ENCODE data around the gene HEMGN. TPM values are rescaled to one million over a fixed set of nuclear protein-coding genes. Genes with fewer than 3 reads are reported as not detected.

Gene HEMGN
- total and polyA plus RNA-seq, 2 of the 13 experiments (the other 11 are each of a cell fraction or from before 2014, with no cell fraction given): not detected

DNA sequence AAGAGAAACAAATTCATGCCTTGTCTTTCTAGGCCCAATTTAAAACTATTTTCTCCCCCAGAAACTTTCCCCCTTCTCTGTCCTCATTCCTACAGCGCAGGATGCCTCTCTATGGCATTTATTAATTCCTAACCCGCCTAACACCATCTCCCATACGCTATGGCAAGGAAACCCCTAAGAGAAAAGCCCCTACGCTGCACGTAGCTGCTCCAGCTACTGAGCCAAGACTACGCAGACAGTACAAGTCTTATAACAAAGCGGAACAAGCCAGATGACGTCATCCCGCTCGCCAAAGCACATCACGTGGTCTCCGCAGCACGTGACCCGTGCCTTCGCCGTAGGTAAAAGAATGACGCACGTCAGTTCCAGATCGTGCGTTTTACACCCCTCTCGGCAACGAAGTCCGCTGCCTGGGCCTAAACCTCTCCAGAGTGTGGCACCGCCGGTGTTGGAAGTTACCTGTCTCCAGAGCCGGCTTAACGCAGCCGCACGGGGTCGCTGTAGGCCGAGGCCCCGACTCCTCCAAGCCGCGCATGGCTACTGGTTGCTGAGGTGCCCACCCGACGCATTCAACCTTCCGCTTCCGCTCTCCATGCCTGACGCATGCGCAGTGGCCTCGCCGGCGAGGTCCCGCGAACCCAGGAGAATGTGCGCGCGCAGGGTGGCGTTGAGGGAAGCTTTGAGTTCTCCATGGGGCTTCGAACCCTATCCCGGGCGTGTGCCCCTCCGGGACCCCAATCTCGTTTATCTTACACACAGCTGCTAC lies 15.8 kb downstream of the HEMGN start, which contains the start of gene TRMO (continued):
- TF ChIP-seq, protein P1, sequence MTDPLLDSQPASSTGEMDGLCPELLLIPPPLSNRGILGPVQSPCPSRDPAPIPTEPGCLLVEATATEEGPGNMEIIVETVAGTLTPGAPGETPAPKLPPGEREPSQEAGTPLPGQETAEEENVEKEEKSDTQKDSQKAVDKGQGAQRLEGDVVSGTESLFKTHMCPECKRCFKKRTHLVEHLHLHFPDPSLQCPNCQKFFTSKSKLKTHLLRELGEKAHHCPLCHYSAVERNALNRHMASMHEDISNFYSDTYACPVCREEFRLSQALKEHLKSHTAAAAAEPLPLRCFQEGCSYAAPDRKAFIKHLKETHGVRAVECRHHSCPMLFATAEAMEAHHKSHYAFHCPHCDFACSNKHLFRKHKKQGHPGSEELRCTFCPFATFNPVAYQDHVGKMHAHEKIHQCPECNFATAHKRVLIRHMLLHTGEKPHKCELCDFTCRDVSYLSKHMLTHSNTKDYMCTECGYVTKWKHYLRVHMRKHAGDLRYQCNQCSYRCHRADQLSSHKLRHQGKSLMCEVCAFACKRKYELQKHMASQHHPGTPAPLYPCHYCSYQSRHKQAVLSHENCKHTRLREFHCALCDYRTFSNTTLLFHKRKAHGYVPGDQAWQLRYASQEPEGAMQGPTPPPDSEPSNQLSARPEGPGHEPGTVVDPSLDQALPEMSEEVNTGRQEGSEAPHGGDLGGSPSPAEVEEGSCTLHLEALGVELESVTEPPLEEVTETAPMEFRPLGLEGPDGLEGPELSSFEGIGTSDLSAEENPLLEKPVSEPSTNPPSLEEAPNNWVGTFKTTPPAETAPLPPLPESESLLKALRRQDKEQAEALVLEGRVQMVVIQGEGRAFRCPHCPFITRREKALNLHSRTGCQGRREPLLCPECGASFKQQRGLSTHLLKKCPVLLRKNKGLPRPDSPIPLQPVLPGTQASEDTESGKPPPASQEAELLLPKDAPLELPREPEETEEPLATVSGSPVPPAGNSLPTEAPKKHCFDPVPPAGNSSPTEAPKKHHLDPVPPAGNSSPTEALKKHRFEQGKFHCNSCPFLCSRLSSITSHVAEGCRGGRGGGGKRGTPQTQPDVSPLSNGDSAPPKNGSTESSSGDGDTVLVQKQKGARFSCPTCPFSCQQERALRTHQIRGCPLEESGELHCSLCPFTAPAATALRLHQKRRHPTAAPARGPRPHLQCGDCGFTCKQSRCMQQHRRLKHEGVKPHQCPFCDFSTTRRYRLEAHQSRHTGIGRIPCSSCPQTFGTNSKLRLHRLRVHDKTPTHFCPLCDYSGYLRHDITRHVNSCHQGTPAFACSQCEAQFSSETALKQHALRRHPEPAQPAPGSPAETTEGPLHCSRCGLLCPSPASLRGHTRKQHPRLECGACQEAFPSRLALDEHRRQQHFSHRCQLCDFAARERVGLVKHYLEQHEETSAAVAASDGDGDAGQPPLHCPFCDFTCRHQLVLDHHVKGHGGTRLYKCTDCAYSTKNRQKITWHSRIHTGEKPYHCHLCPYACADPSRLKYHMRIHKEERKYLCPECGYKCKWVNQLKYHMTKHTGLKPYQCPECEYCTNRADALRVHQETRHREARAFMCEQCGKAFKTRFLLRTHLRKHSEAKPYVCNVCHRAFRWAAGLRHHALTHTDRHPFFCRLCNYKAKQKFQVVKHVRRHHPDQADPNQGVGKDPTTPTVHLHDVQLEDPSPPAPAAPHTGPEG (CRISPR knock-in tag; IDR thresholded peaks at IDR 0.05): peak; percentile 75
- TF ChIP-seq FOSL2 (CRISPR knock-in tag; IDR thresholded peaks at IDR 0.05): peak; percentile 94
- peak; percentile 86; the same call in 1 of the 2 replicates for TF ChIP-seq SP4 (CRISPR knock-in tag; IDR thresholded peaks at IDR 0.05)
- 0 out of 2 replicates have a peak, but pooled peaks have one; percentile 57 for TF ChIP-seq ZNF557 (CRISPR knock-in tag; IDR thresholded peaks at IDR 0.05)
- no peak for TF ChIP-seq SRF (IDR thresholded peaks at IDR 0.05; ENCODE audit: low read depth, low read length)
- TF ChIP-seq ZBTB37 (CRISPR knock-in tag; IDR thresholded peaks at IDR 0.05): peak; percentile 75
- TF ChIP-seq POLR2AphosphoS5 (IDR thresholded peaks at IDR 0.05; ENCODE audit: low read depth, low read length): peak; percentile 89
- no peak for TF ChIP-seq CBFB (CRISPR knock-in tag; IDR thresholded peaks at IDR 0.05)
- no peak for TF ChIP-seq TRIM24 (CRISPR knock-in tag; IDR thresholded peaks at IDR 0.05)
- no peak for TF ChIP-seq SP5 (CRISPR knock-in tag; IDR thresholded peaks at IDR 0.05; ENCODE audit: borderline replicate concordance, low read depth)
- TF ChIP-seq JUNB (CRISPR knock-in tag; IDR thresholded peaks at IDR 0.05; ENCODE audit: borderline replicate concordance): no peak
- TF ChIP-seq, protein P2, sequence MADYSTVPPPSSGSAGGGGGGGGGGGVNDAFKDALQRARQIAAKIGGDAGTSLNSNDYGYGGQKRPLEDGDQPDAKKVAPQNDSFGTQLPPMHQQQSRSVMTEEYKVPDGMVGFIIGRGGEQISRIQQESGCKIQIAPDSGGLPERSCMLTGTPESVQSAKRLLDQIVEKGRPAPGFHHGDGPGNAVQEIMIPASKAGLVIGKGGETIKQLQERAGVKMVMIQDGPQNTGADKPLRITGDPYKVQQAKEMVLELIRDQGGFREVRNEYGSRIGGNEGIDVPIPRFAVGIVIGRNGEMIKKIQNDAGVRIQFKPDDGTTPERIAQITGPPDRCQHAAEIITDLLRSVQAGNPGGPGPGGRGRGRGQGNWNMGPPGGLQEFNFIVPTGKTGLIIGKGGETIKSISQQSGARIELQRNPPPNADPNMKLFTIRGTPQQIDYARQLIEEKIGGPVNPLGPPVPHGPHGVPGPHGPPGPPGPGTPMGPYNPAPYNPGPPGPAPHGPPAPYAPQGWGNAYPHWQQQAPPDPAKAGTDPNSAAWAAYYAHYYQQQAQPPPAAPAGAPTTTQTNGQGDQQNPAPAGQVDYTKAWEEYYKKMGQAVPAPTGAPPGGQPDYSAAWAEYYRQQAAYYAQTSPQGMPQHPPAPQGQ (CRISPR knock-in tag; IDR thresholded peaks at IDR 0.05; ENCODE audit: borderline replicate concordance): 0 out of 2 replicates have a peak, but pooled peaks have one; percentile 92
- TF ChIP-seq ZNF33A (CRISPR knock-in tag; IDR thresholded peaks at IDR 0.05; ENCODE audit: borderline replicate concordance): no peak
- TF ChIP-seq PCBP2 (optimal IDR thresholded peaks at IDR 0.05; ENCODE audit: low read depth, low read length, poor library complexity, severe bottlenecking): no peak
- TF ChIP-seq, protein P3, sequence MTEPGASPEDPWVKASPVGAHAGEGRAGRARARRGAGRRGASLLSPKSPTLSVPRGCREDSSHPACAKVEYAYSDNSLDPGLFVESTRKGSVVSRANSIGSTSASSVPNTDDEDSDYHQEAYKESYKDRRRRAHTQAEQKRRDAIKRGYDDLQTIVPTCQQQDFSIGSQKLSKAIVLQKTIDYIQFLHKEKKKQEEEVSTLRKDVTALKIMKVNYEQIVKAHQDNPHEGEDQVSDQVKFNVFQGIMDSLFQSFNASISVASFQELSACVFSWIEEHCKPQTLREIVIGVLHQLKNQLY (CRISPR knock-in tag; IDR thresholded peaks at IDR 0.05): 0 out of 2 replicates have a peak, but pooled peaks have one; percentile 20
- TF ChIP-seq, protein P4, sequence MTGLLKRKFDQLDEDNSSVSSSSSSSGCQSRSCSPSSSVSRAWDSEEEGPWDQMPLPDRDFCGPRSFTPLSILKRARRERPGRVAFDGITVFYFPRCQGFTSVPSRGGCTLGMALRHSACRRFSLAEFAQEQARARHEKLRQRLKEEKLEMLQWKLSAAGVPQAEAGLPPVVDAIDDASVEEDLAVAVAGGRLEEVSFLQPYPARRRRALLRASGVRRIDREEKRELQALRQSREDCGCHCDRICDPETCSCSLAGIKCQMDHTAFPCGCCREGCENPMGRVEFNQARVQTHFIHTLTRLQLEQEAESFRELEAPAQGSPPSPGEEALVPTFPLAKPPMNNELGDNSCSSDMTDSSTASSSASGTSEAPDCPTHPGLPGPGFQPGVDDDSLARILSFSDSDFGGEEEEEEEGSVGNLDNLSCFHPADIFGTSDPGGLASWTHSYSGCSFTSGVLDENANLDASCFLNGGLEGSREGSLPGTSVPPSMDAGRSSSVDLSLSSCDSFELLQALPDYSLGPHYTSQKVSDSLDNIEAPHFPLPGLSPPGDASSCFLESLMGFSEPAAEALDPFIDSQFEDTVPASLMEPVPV (CRISPR knock-in tag; IDR thresholded peaks at IDR 0.05): peak; percentile 40; the same call in 1 of the 2 replicates
